Measurements from ENCODE around the gene QARS1. TPM values are rescaled to one million over a fixed set of nuclear protein-coding genes. Genes with fewer than 3 reads are reported as not detected.

Gene QARS1
- total and polyA plus RNA-seq, 2 of the 8 experiments (the other 6 are each of a cell fraction or from before 2014, with no cell fraction given), result 353 to 581 TPM

- Histone ChIP-seq H3K9me3 (ENCODE audit: insufficient read depth in 2 of 2, low read depth in 1 of 2, low read length in 1 of 2) (no peaks in the 10 kb centered on the region), H3K14ac (ENCODE audit: insufficient read length) (no peak overlapping the region), H3K27me3 (replicated peaks in 1 of 4; ENCODE audit: control insufficient read depth in 3 of 4, extremely low read depth in 1 of 4, insufficient read depth in 3 of 4, low read length in 3 of 4) (no peaks in the 10 kb centered on the region), H4K20me1 (replicated peaks in 1 of 2; ENCODE audit: control insufficient read depth in 1 of 2, insufficient read depth in 2 of 2, low read length in 2 of 2) (peaks cover 0 to 4% of the 10 kb centered on the region in 2 experiments), H3K79me1 (ENCODE audit: low read depth, low read length) (0 out of 2 replicates have a peak, but pooled peaks cover 4% of the 10 kb centered on the region), H3K18ac (ENCODE audit: extremely low read depth, low read length) (no peak overlapping the region), H3K4me2 (ENCODE audit: insufficient read depth in 1 of 2, low read depth in 2 of 2, low read length in 2 of 2) (no peak overlapping the region), H3K4me1 (replicated peaks in 1 of 4; ENCODE audit: control insufficient read depth in 3 of 4, insufficient read depth in 4 of 4, low read length in 3 of 4) (peaks cover 0 to 8% (median 7%) of the 10 kb centered on the region in 4 experiments; a peak in 6 of 7 replicates), H3K23ac (ENCODE audit: insufficient read length) (no peak overlapping the region), H2AFZ (ENCODE audit: low read length) (no peak overlapping the region), H3K27ac (ENCODE audit: low read depth, low read length) (no peak overlapping the region), H2BK120ac (replicated peaks; ENCODE audit: low read depth, low read length) (no peak overlapping the region), H2BK12ac (ENCODE audit: low read depth, low read length) (0 out of 2 replicates have a peak overlapping the region, but pooled peaks have one; percentile 5), H3K4me3 (ENCODE audit: extremely low read depth in 1 of 4, insufficient read depth in 2 of 4, low read depth in 3 of 4, low read length in 4 of 4) (no peak overlapping the region), H4K5ac (ENCODE audit: insufficient read length, low read depth, low read length) (no peak overlapping the region), H3K79me2 (ENCODE audit: control insufficient read depth in 1 of 2, insufficient read depth in 2 of 2, low read length in 2 of 2) (no peaks in the 10 kb centered on the region), H3K36me3 (ENCODE audit: control insufficient read depth in 2 of 4, insufficient read depth in 4 of 4, low read length in 3 of 4) (0 out of 8 replicates have a peak, but pooled peaks cover 0 to 2% (median 0%) of the 10 kb centered on the region in 4 experiments), H3K23me2 (ENCODE audit: low read depth, low read length) (peaks cover 12% of the 10 kb centered on the region), H2AK5ac (ENCODE audit: low read depth, low read length) (no peak overlapping the region), H4K8ac (ENCODE audit: extremely low read depth, insufficient read depth, low read length) (peak overlapping the region; percentile 29; the same call in 1 of the 2 replicates), H4K91ac (replicated peaks; ENCODE audit: insufficient read length, low read length) (no peak overlapping the region), H2BK5ac (ENCODE audit: low read depth, low read length) (peak overlapping the region; percentile 35; the same call in 1 of the 2 replicates), H3K4ac (replicated peaks; ENCODE audit: insufficient read length, low read depth, low read length) (no peak overlapping the region), H3K56ac (replicated peaks; ENCODE audit: insufficient read length, low read depth, low read length) (no peak overlapping the region), H2BK20ac (ENCODE audit: low read length) (no peak overlapping the region), H2BK15ac (ENCODE audit: low read length) (no peak overlapping the region), H3K9ac (replicated peaks in 1 of 4; ENCODE audit: extremely low read depth in 1 of 4, low read depth in 3 of 4, low read length in 3 of 4) (0 out of 7 replicates have a peak overlapping the region, but pooled peaks of 1 of the 4 experiments have one; percentile 15)
- POLR2A ChIA-PET (ENCODE audit: partially characterized antibody), result interaction anchor here (1.0 to 2.2 kb wide), 8 partner anchors 10 to 124 kb away, joined by 3 to 8 read pairs (median 3); partner anchors contain the start of genes QARS1, QRICH1, USP19 and WDR6
- FAIRE-seq (no peak), DNase-seq (ENCODE audit: low read depth in 1 of 2, low spot score in 2 of 2) (no peak)
- 85% methylated on average over 12 of the region's 12 CpGs; no CpG with 5 or more reads in 1 of the 2 experiments for WGBS, 2 experiments (ENCODE audit: extremely low coverage in 1 of 2, insufficient coverage in 1 of 2, insufficient read length in 1 of 2, insufficient replicate concordance in 2 of 2, low coverage in 1 of 2, low lambda C conversion rate in 2 of 2, missing lambda C conversion rate in 1 of 2)
- CTCF ChIA-PET (ENCODE audit: partially characterized antibody), result interaction anchor here (0.6 to 3.1 kb wide), 5 partner anchors 9 to 39 kb away, joined by 3 to 20 read pairs (median 4); partner anchors contain the start of gene USP19
- TF ChIP-seq JUND (IDR thresholded peaks at IDR 0.05; ENCODE audit: low read length) (no peak), CEBPB (IDR thresholded peaks at IDR 0.05; ENCODE audit: low read depth, low read length) (no peak), CHD2 (IDR thresholded peaks at IDR 0.05; ENCODE audit: low read length) (no peak), POLR2AphosphoS5 (IDR thresholded peaks at IDR 0.05; ENCODE audit: low read depth, low read length) (no peak), SRF (IDR thresholded peaks at IDR 0.05; ENCODE audit: low read depth, low read length) (no peak), TBP (IDR thresholded peaks at IDR 0.05; ENCODE audit: low read depth, low read length) (no peak), ATF3 (IDR thresholded peaks at IDR 0.05; ENCODE audit: insufficient read depth, low read depth, low read length) (no peak), SIRT6 (IDR thresholded peaks at IDR 0.05; ENCODE audit: low read length) (no peak), CREB1 (IDR thresholded peaks at IDR 0.05) (no peak), RBBP5 (IDR thresholded peaks at IDR 0.05; ENCODE audit: borderline replicate concordance, low read depth, low read length) (no peak), CTBP2 (IDR thresholded peaks at IDR 0.05; ENCODE audit: borderline replicate concordance, insufficient read depth, insufficient read length, low read length) (no peak), EZH2 (IDR thresholded peaks at IDR 0.05; ENCODE audit: low read depth, low read length, severe bottlenecking) (no peak), GTF2F1 (IDR thresholded peaks at IDR 0.05; ENCODE audit: borderline replicate concordance, low read depth, low read length) (no peak), SUZ12 (IDR thresholded peaks at IDR 0.05; ENCODE audit: low read length) (no peak)
Observed at GRCh38 chr3:49131040-49131439, 26.5 kb upstream of the QARS1 start.

All from H1 (cell line).